A549 (cell line): Measurements from ENCODE around the gene PTBP1. TPM values are rescaled to one million over a fixed set of nuclear protein-coding genes. Genes with fewer than 3 reads are reported as not detected.

Experiments used
- ATAC-seq, 2 experiments: fragments of 200-7000 bp in 1 of 2; fragments of >200 bp in 1 of 2; cut with Nextera tagmentation in 1 of 2; cut with Tn5 transposase in 1 of 2; 3 replicates each; pipeline versions ENCODE4 v1.8.0 to v1.9.1; 2018 to 2020; ENCODE audit warnings: mild to moderate bottlenecking in 1 of 2, moderate library complexity in 1 of 2
- CTCF ChIA-PET: fragments of 300-600 bp; sonication (Branson Sonifier 250); formaldehyde crosslinking; extraction: SDS; loops from one replicate; lab custom pipeline; 2021; ENCODE audit warnings: antibody characterized with exemption, inconsistent platforms; lab: Yijun Ruan, JAX
- POLR2A ChIA-PET: fragments of 350-600 bp; formaldehyde crosslinking; extraction: SDS; loops from one replicate; lab custom pipeline; 2021; ENCODE audit warnings: antibody characterized with exemption, inconsistent platforms; lab: Yijun Ruan, JAX
- DNase-seq, 2 experiments: peaks; one replicate each; pipeline versions ENCODE4 v3.0.0 to v3.0.0-alpha.2; 2011 to 2016; ENCODE audit warnings: low read depth in 1 of 2, low spot score in 1 of 2
- FAIRE-seq: peaks from 2 replicates; lab custom pipeline; 2011; peaks lifted over from hg19 to GRCh38; lab: Jason Lieb, UNC
- H3K27ac ChIP-seq, 2 experiments: fragments of >200 bp; sonication (Bioruptor Twin); formaldehyde crosslinking; 3 replicates each; pipeline ENCODE4 v1.5.1; 2016 to 2017
- H3K4me1 ChIP-seq: fragments of >200 bp; sonication (Bioruptor Twin); formaldehyde crosslinking; 3 replicates; pipeline ENCODE4 v1.6.1; 2016
- H3K4me2 ChIP-seq: fragments of >200 bp; sonication (Bioruptor Twin); formaldehyde crosslinking; 3 replicates; pipeline ENCODE4 v1.6.1; 2016
- H3K4me3 ChIP-seq: fragments of >200 bp; sonication (Bioruptor Twin); formaldehyde crosslinking; 3 replicates; pipeline ENCODE4 v1.5.1; 2016
- H3K9me3 ChIP-seq: fragments of >200 bp; sonication (Bioruptor Twin); formaldehyde crosslinking; 3 replicates; pipeline ENCODE4 v1.6.1; 2016
- ATOH8 ChIP-seq: fragments of 250-450 bp; sonication (Bioruptor Pico); IDR thresholded peaks from 2 replicates; pipeline ENCODE4 v1.5.0; 2020; ENCODE audit warnings: low read depth, mild to moderate bottlenecking, moderate library complexity
- BCL3 ChIP-seq: fragments of >200 bp; sonication (Bioruptor Twin); formaldehyde crosslinking; IDR thresholded peaks from 3 replicates; pipeline ENCODE4 v1.6.1; 2016
- CBX8 ChIP-seq: fragments of 200-600 bp; sonication (generic); IDR thresholded peaks from 2 replicates; pipeline ENCODE4 v1.6.1; 2016
- CEBPB ChIP-seq, 2 experiments: fragments of >200 bp in 1 of 2; sonication (Bioruptor Twin) in 1 of 2; formaldehyde crosslinking in 1 of 2; IDR thresholded peaks; 2 replicates each; pipeline ENCODE4 v1.6.1; 2012 to 2016
- ELK1 ChIP-seq: fragments of 150-350 bp; IDR thresholded peaks from 2 replicates; pipeline ENCODE4 v1.6.1; 2014; ENCODE audit warnings: low read depth, mild to moderate bottlenecking, low read length
- EP300 ChIP-seq, 2 experiments: fragments of >200 bp; sonication (Bioruptor Twin); formaldehyde crosslinking; IDR thresholded peaks; 2 replicates in 1 of 2; 3 replicates in 1 of 2; pipeline ENCODE4 v1.6.1; 2016 to 2017
- FOXS1 ChIP-seq: fragments of 250-450 bp; sonication (Bioruptor Pico); IDR thresholded peaks from 2 replicates; pipeline ENCODE4 v1.5.0; 2020; ENCODE audit warnings: mild to moderate bottlenecking, moderate library complexity
- GATA3 ChIP-seq: IDR thresholded peaks from 2 replicates; pipeline ENCODE4 v1.6.1; 2012; ENCODE audit warnings: borderline replicate concordance
- HOXA7 ChIP-seq: fragments of 250-450 bp; sonication (Bioruptor Pico); IDR thresholded peaks from 2 replicates; pipeline ENCODE4 v1.5.0; 2020; ENCODE audit warnings: mild to moderate bottlenecking, moderate library complexity
- HOXB5 ChIP-seq: fragments of 250-450 bp; sonication (Bioruptor Pico); IDR thresholded peaks from 2 replicates; pipeline ENCODE4 v1.5.0; 2020; ENCODE audit warnings: mild to moderate bottlenecking, moderate library complexity
- KDM1A ChIP-seq: fragments of 200-600 bp; sonication (generic); IDR thresholded peaks from 2 replicates; pipeline ENCODE4 v1.6.1; 2016; ENCODE audit warnings: low read depth, mild to moderate bottlenecking
- KDM5A ChIP-seq: fragments of 200-600 bp; sonication (generic); IDR thresholded peaks from 2 replicates; pipeline ENCODE4 v1.6.1; 2016; ENCODE audit warnings: antibody characterized with exemption, mild to moderate bottlenecking
- MAFK ChIP-seq: fragments of 450-650 bp; IDR thresholded peaks from 2 replicates; pipeline ENCODE4 v1.6.1; 2014; ENCODE audit not compliant: partially characterized antibody
- MAX ChIP-seq: IDR thresholded peaks from 2 replicates; pipeline ENCODE4 v1.6.1; 2012
- MAZ ChIP-seq: fragments of 150-350 bp; IDR thresholded peaks from 2 replicates; pipeline ENCODE4 v1.6.1; 2014; ENCODE audit warnings: antibody characterized with exemption, low read depth, low read length, borderline replicate concordance
- NPAS2 ChIP-seq: fragments of 250-450 bp; sonication (Bioruptor Pico); IDR thresholded peaks from 2 replicates; pipeline ENCODE4 v1.8.0; 2022; ENCODE audit warnings: mild to moderate bottlenecking, moderate library complexity, borderline replicate concordance
- PHF8 ChIP-seq: fragments of 200-600 bp; sonication (generic); IDR thresholded peaks from 2 replicates; pipeline ENCODE4 v1.6.1; 2016; ENCODE audit warnings: low read depth, mild to moderate bottlenecking, antibody characterized with exemption, moderate library complexity, borderline replicate concordance
- RFX5 ChIP-seq: fragments of 450-650 bp; IDR thresholded peaks from 2 replicates; pipeline ENCODE4 v1.7.1; 2014; ENCODE audit warnings: antibody characterized with exemption, mild to moderate bottlenecking, moderate library complexity
- TP53 ChIP-seq: fragments of 250-450 bp; sonication (Bioruptor Pico); IDR thresholded peaks from 2 replicates; pipeline ENCODE4 v1.5.0; 2021; ENCODE audit warnings: mild to moderate bottlenecking, moderate library complexity
- USF2 ChIP-seq: fragments of 450-650 bp; IDR thresholded peaks from 2 replicates; pipeline ENCODE4 v1.6.1; 2014; ENCODE audit warnings: antibody characterized with exemption
- ZFP36 ChIP-seq: fragments of 450-650 bp; IDR thresholded peaks from 2 replicates; pipeline ENCODE4 v1.6.1; 2014; ENCODE audit warnings: borderline replicate concordance; ENCODE audit not compliant: partially characterized antibody
- WGBS: methylation state at CpG from one replicate; pipeline ENCODE4 v1.1.6; 2017; ENCODE audit errors: missing lambda C conversion rate; 5-methylcytosine and 5-hydroxymethylcytosine counted together
- polyA plus RNA-seq, 4 experiments: library from polyadenylated mRNA; depleted of rRNA in 3 of 4; stranded (reverse); fragments of >200 nt; fragmentation: RNase III in 1 of 4; extraction: RNeasy Plus Mini Kit Qiagen cat#74134 plus additional on column Dnase treatment in 1 of 4; gene quantifications; 2 replicates in 3 of 4; 3 replicates in 1 of 4; pipeline ENCODE4 v1.2.3, GENCODE V29; 2011 to 2017

The PTBP1 gene
- polyA plus RNA-seq, 2 of the 4 experiments (the other 2 are of a cell fraction): 144 to 264 TPM

- POLR2A ChIA-PET: interaction anchor here (2.0 kb wide), 1 partner anchor 32 kb away, joined by 16 read pairs; no protein-coding TSS in a partner anchor
- no peak for FAIRE-seq
- Histone ChIP-seq H3K9me3 (no peaks in the 10 kb centered on the region), H3K4me1 (peaks cover 27% of the 10 kb centered on the region), H3K27ac (peak overlapping the region; percentile 98 to 100), H3K4me2 (peak overlapping the region; percentile 74), H3K4me3 (peak overlapping the region; percentile 58)
- peak; percentile 0 to 61 for DNase-seq
- WGBS: 11% methylated on average over 5 of the region's 13 CpGs
- peak in 1 of 2 experiments; percentile 2; a peak in 1 of 6 replicates for ATAC-seq
- CTCF ChIA-PET: interaction anchor here (0.6 to 2.1 kb wide), 3 partner anchors 10 to 460 kb away, joined by 3 to 7 read pairs (median 5); no protein-coding TSS in a partner anchor
- TF ChIP-seq ELK1 (no peak), MAX (peak; percentile 56)
Measured at GRCh38 chr19:784541-784940, 12.7 kb upstream of the PTBP1 start.

GRCh38 chr19:787536-787935 lies 9.7 kb upstream of the PTBP1 start:
- CTCF ChIA-PET: interaction anchor here (1.4 kb wide), 1 partner anchor 13 kb away, joined by 3 read pairs; no protein-coding TSS in a partner anchor
- FAIRE-seq (no peak), DNase-seq (no peak), ATAC-seq (no peak)
- Histone ChIP-seq H3K4me1 (peaks cover 28% of the 10 kb centered on the region), H3K9me3 (no peaks in the 10 kb centered on the region), H3K4me2 (no peak overlapping the region), H3K27ac (peak overlapping the region in 1 of 2 experiments; percentile 61; a peak in 2 of 6 replicates), H3K4me3 (no peak overlapping the region)
- POLR2A ChIA-PET: no interaction called here
- WGBS: 93% methylated on average over 10 of the region's 16 CpGs
- no peak for TF ChIP-seq FOXS1
- no peak for TF ChIP-seq PHF8
- no peak for TF ChIP-seq CBX8
- TF ChIP-seq ZFP36: no peak
- TF ChIP-seq MAZ: no peak
- TF ChIP-seq ATOH8: no peak
- TF ChIP-seq NPAS2: no peak
- TF ChIP-seq BCL3: no peak
- no peak for TF ChIP-seq GATA3
- TF ChIP-seq MAFK: no peak
- TF ChIP-seq EP300 (IDR thresholded peaks at IDR 0.05): no peak
- no peak for TF ChIP-seq KDM1A
- TF ChIP-seq HOXA7 (CRISPR knock-in tag): no peak
- TF ChIP-seq TP53 (CRISPR knock-in tag): no peak
- no peak for TF ChIP-seq HOXB5 (CRISPR knock-in tag)
- TF ChIP-seq RFX5: no peak
- TF ChIP-seq USF2: no peak
- TF ChIP-seq KDM5A: no peak

- Histone ChIP-seq H3K27ac (peak overlapping the region in 1 of 2 experiments; percentile 93; a peak in 3 of 6 replicates), H3K4me3 (no peak overlapping the region)
- WGBS: 90% methylated on average over 3 of the region's 11 CpGs
- POLR2A ChIA-PET: no interaction called here
- TF ChIP-seq CEBPB (IDR thresholded peaks at IDR 0.05): no peak
- TF ChIP-seq ZFP36: no peak
- TF ChIP-seq, all 56 proteins: peak for 0
- DNase-seq (no peak), ATAC-seq (no peak; a peak in 1 of 6 replicates), FAIRE-seq (no peak)
- no peaks in the 10 kb centered on the region for H3K9me3 ChIP-seq
- peaks cover 29% of the 10 kb centered on the region for H3K4me1 ChIP-seq
- 0 out of 3 replicates have a peak overlapping the region, but pooled peaks have one; percentile 19 for H3K4me2 ChIP-seq
- CTCF ChIA-PET: interaction anchor here (1.4 kb wide), 1 partner anchor 14 kb away, joined by 3 read pairs; no protein-coding TSS in a partner anchor
Measured at GRCh38 chr19:788686-788982, 8.6 kb upstream of the PTBP1 start.
